ENCODE data around the gene SLC26A6.
A peak's percentile ranks its signal among the peaks of the same experiment; 100 is the strongest.

SLC26A6 gene

GRCh38 chr3:48635222-48636021 is at the start of gene SLC26A6:
Gene SLC26A6 (minus strand): TSS chr3:48635461. CDS start chr3:48635393, 68 bp downstream.
- peak; percentile 77 for DNase-seq

GRCh38 chr3:48684480-48685143 is 49.4 kb upstream of the SLC26A6 start:
- DNase-seq = no peak

GRCh38 chr3:48684054-48684349 is 48.7 kb upstream of the SLC26A6 start:
- no peak for DNase-seq

- DNase-seq = no peak
Observed at GRCh38 chr3:48682786-48683185, 47.5 kb upstream of the SLC26A6 start.

- no peak for DNase-seq
Observed at GRCh38 chr3:48681974-48682610, 46.8 kb upstream of the SLC26A6 start.

- DNase-seq = no peak
Observed at GRCh38 chr3:48681541-48681880, 46.2 kb upstream of the SLC26A6 start.

- no peak for DNase-seq
Observed at GRCh38 chr3:48680811-48681540, 45.7 kb upstream of the SLC26A6 start.

GRCh38 chr3:48679411-48680391 is 44.4 kb upstream of the SLC26A6 start:
- DNase-seq = no peak

- no peak for DNase-seq
Observed at GRCh38 chr3:48678566-48679380, 43.5 kb upstream of the SLC26A6 start.

- no peak for DNase-seq
Observed at GRCh38 chr3:48678056-48678455, 42.8 kb upstream of the SLC26A6 start.

- DNase-seq = no peak
Observed at GRCh38 chr3:48674505-48674904, 39.2 kb upstream of the SLC26A6 start.

- no peak for DNase-seq
Observed at GRCh38 chr3:48672522-48672921, 37.3 kb upstream of the SLC26A6 start.

- DNase-seq = no peak
Observed at GRCh38 chr3:48664929-48665328, 29.7 kb upstream of the SLC26A6 start.

- no peak for DNase-seq
Observed at GRCh38 chr3:48664313-48664644, 29.0 kb upstream of the SLC26A6 start.

- DNase-seq = peak; percentile 89
Observed at GRCh38 chr3:48663489-48664312, 28.4 kb upstream of the SLC26A6 start.

GRCh38 chr3:48662753-48663488 is 27.7 kb upstream of the SLC26A6 start, which contains the start of gene CELSR3:
Gene CELSR3 (minus strand): TSS chr3:48662886. CDS start chr3:48662634, 252 bp downstream.
- peak; percentile 78 for DNase-seq

- no peak for DNase-seq
Observed at GRCh38 chr3:48662145-48662752, 27.0 kb upstream of the SLC26A6 start.

- no peak for DNase-seq
Observed at GRCh38 chr3:48661501-48662144, 26.4 kb upstream of the SLC26A6 start.
